Stimulated activated CD4-positive, alpha-beta T cell treated with anti-CD3 and anti-CD28 coated beads, Interleukin-4, amount 100 ng/mL, for 48 hours (primary cell): ENCODE measurements around the gene ACP4.
A peak's percentile ranks its signal among the peaks of the same experiment; 100 is the strongest.

ENCODE experiments used
- DNase-seq, 2 donors: peaks; one replicate each; pipeline ENCODE4 v3.0.0-alpha.2; 2020; ENCODE audit warnings: low read depth in 2 of 2

The ACP4 gene

GRCh38 chr19:50822661-50823208 is 32.5 kb downstream of the ACP4 start:
- no peak for DNase-seq

GRCh38 chr19:50823389-50824042 is 33.3 kb downstream of the ACP4 start, which contains the start of gene KLK1:
Gene KLK1, minus strand, starts transcription at chr19:50823787. Its CDS starts 39 bp downstream, at chr19:50823748.
- no peak for DNase-seq

GRCh38 chr19:50826492-50827240 is 36.5 kb downstream of the ACP4 start:
- no peak for DNase-seq

- DNase-seq: no peak
Measured at GRCh38 chr19:50827476-50827875, 37.3 kb downstream of the ACP4 start.

GRCh38 chr19:50829801-50830200 is 39.6 kb downstream of the ACP4 start:
- DNase-seq: no peak

GRCh38 chr19:50830266-50831025 is 40.2 kb downstream of the ACP4 start:
- DNase-seq: no peak

- DNase-seq: no peak
Measured at GRCh38 chr19:50831026-50831396, 40.8 kb downstream of the ACP4 start.

GRCh38 chr19:50832666-50833065 is 42.5 kb downstream of the ACP4 start:
- DNase-seq: no peak

- DNase-seq: no peak
Measured at GRCh38 chr19:50833117-50833801, 43.0 kb downstream of the ACP4 start, which contains the start of gene KLK15. Gene KLK15, minus strand, starts transcription at chr19:50833574. Its CDS starts 2,082 bp downstream, at chr19:50831492.

GRCh38 chr19:50833802-50834167 is 43.6 kb downstream of the ACP4 start:
- no peak for DNase-seq

GRCh38 chr19:50835103-50835784 is 45.0 kb downstream of the ACP4 start:
- DNase-seq: no peak

GRCh38 chr19:50835785-50836542 is 45.7 kb downstream of the ACP4 start:
- DNase-seq: peak; percentile 67 to 73

- no peak for DNase-seq
Measured at GRCh38 chr19:50836543-50837195, 46.5 kb downstream of the ACP4 start.

GRCh38 chr19:50837300-50837699 is 47.1 kb downstream of the ACP4 start:
- no peak for DNase-seq

GRCh38 chr19:50838239-50838638 is 48.0 kb downstream of the ACP4 start:
- no peak for DNase-seq

- no peak for DNase-seq
Measured at GRCh38 chr19:50839712-50840655, 49.8 kb downstream of the ACP4 start.

- DNase-seq: no peak
Measured at GRCh38 chr19:50842130-50842529, 51.9 kb downstream of the ACP4 start.

GRCh38 chr19:50843205-50843604 is 53.0 kb downstream of the ACP4 start:
- no peak for DNase-seq
